Adrenal gland (tissue), 12 donors: ENCODE data around the gene TSPAN13. TPM values are rescaled to one million over a fixed set of nuclear protein-coding genes. Genes with fewer than 3 reads are reported as not detected.
A peak's percentile ranks its signal among the peaks of the same experiment; 100 is the strongest.
"Not testable (repeated sequence)": the region's sequence is repeated elsewhere in the genome, so short reads cannot be mapped to it uniquely, and the experiment has no call there.

Experiments used
- DNase-seq, 7 donors: peaks; one replicate each; pipeline ENCODE4 v3.0.0-alpha.2; 2019 to 2020
- H3K27ac ChIP-seq, 5 donors: fragments of 200-600 bp; sonication (generic) in 4 of 5; 1 replicate in 3 of 5; 2 replicates in 2 of 5; pipeline versions ENCODE4 v1.5.1 to v1.8.0; 2016 to 2020; ENCODE audit warnings: mild to moderate bottlenecking in 1 of 5
- H3K27me3 ChIP-seq: fragments of 200-600 bp; 2 replicates; pipeline ENCODE4 v1.8.0; 2021
- H3K36me3 ChIP-seq, 2 donors: fragments of 200-600 bp; replicated peaks in 1 of 2; 1 replicate in 1 of 2; 2 replicates in 1 of 2; pipeline versions ENCODE4 v1.5.1 to v1.8.0; 2018 to 2022
- H3K4me1 ChIP-seq, 2 donors: fragments of 200-600 bp; replicated peaks in 1 of 2; 1 replicate in 1 of 2; 2 replicates in 1 of 2; pipeline versions ENCODE4 v1.5.1 to v1.8.0; 2018 to 2021
- H3K4me3 ChIP-seq, 4 donors: fragments of 200-600 bp; sonication (generic) in 3 of 4; one replicate each; pipeline ENCODE4 v1.5.1; 2016 to 2018
- H3K9me3 ChIP-seq, 3 donors: fragments of 200-600 bp; sonication (generic) in 1 of 3; replicated peaks in 1 of 3; 1 replicate in 2 of 3; 2 replicates in 1 of 3; pipeline versions ENCODE4 v1.5.1 to v1.8.0; 2016 to 2021
- POLR2A ChIP-seq, 2 donors: fragments of 450-650 bp; IDR thresholded peaks; one replicate each; pipeline ENCODE4 v1.6.1; 2017; ENCODE audit warnings: antibody characterized with exemption in 2 of 2, mild to moderate bottlenecking in 2 of 2, moderate library complexity in 1 of 2
- WGBS, 4 donors: extraction: QIAGEN DNeasy Blood & Tissue Kit in 2 of 4; methylation state at CpG; one replicate each; pipeline versions ENCODE4 v1.1.5 to v1.1.7; 2013 to 2017; 5-methylcytosine and 5-hydroxymethylcytosine counted together
- intact Hi-C, 2 donors: fragments of 100-400 bp; cut with DNase I; formaldehyde crosslinking; loops; one replicate each; pipeline versions ENCODE4 v1.14.1 to v1.15.0; 2022 to 2023
- polyA plus RNA-seq, 3 donors: library from polyadenylated mRNA; stranded (reverse); fragments of 200-250 nt in 2 of 3; fragments of 350-450 nt in 1 of 3; fragmentation: Illumina TruSeq in 1 of 3; extraction: RNeasy Lipid Tissue Mini Kit (QIAGEN cat#74804) in 1 of 3; gene quantifications; one replicate each; pipeline ENCODE4 v1.2.3, GENCODE V29; 2013 to 2014
- total RNA-seq, 9 donors: library from RNA; depleted of rRNA in 4 of 9; stranded (reverse); fragments of >200 nt in 4 of 9; fragments of 120-200 nt in 1 of 9; fragmentation: NEBNext Ultra II Directional in 1 of 9; extraction: Animal tissue kit (Norgen Biotek cat#: 25700) in 1 of 9; gene quantifications; one replicate each; pipeline versions ENCODE4 v1.1.0 to v1.2.4, GENCODE V29; 2013 to 2023
- TF ChIP-seq, protein P1 (sequence below), 6 experiments: fragments of 450-650 bp in 4 of 6; fragments of 200-600 bp in 2 of 6; sonication (generic) in 1 of 6; IDR thresholded peaks; 1 replicate in 5 of 6; 2 replicates in 1 of 6; pipeline versions ENCODE4 v1.5.1 to v1.8.0; 2016 to 2021; ENCODE audit warnings: antibody characterized with exemption in 6 of 6, mild to moderate bottlenecking in 2 of 6, moderate library complexity in 1 of 6
- donor health status: healthy with polysubstance abuse.
- donor health status: Bipolar disorder and iron deficiency.
- donor health status: DM: yes; HTN: yes; CAD: no.
- donor health status: DM: no; HTN: no; CAD: no.
- donor health status: DM: no; HTN: no; CAD: no.
- donor health status: DM: yes; HTN: yes; CAD: no.

Gene TSPAN13
- total and polyA plus RNA-seq, 12 donors = 19.3 to 119 (median 57.0) TPM

DNA sequence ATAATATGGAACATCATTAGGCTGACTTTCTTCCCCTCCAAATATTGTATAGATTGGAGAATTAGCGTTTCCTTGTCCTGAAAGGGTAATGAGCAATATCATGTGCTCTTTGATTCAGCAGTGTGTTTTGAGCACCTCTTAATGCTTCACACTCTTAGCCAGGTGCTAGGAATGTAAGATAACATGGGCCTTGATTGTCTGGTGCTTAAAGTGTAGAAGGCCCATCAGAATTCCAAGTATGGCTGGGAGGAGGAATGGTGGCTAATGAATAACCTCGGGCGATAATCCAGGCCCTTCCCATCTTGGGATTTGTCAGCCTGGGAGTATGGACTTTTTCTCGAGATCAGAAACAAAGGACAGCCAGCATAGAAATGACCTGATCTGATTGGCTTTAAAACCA lies 8.6 kb downstream of the TSPAN13 start:
- H3K4me3 ChIP-seq = no peak overlapping the region
- no peaks in the 10 kb centered on the region for H3K9me3 ChIP-seq
- WGBS, 4 donors = 92 to 94% (median 93%) methylated on average over 4 of the region's 4 CpGs

DNA sequence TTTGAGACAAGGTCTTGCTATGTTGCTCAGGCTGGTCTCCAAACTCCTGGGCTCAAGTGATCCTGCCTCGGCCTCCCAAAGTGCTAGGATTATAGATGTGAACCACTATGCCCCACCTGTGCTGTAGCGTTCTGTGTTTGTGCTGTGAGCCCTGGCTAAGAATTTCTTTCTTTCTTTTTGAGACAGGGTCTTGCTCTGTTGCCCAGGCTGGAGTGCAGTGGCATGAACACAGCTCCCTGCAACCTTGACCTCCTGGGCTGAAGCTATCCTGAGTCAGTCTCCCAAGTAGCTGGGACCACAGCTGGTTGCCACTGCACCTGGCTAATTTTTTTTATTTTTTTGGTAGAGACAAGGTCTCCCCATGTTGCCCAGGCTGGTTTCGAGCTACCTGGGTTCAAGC lies 11.4 kb downstream of the TSPAN13 start:
- 92 to 96% (median 93%) methylated on average over 3 of the region's 3 CpGs for WGBS, 4 donors
- Histone ChIP-seq H3K36me3 (no peaks in the 10 kb centered on the region), H3K4me3 (no peak overlapping the region), H3K9me3 (no peaks in the 10 kb centered on the region), H3K27ac (no peak overlapping the region), H3K27me3 (no peaks in the 10 kb centered on the region), H3K4me1 (peaks cover 0 to 6% of the 10 kb centered on the region in 2 donors)
- DNase-seq = no peak
- TF ChIP-seq, protein P1, sequence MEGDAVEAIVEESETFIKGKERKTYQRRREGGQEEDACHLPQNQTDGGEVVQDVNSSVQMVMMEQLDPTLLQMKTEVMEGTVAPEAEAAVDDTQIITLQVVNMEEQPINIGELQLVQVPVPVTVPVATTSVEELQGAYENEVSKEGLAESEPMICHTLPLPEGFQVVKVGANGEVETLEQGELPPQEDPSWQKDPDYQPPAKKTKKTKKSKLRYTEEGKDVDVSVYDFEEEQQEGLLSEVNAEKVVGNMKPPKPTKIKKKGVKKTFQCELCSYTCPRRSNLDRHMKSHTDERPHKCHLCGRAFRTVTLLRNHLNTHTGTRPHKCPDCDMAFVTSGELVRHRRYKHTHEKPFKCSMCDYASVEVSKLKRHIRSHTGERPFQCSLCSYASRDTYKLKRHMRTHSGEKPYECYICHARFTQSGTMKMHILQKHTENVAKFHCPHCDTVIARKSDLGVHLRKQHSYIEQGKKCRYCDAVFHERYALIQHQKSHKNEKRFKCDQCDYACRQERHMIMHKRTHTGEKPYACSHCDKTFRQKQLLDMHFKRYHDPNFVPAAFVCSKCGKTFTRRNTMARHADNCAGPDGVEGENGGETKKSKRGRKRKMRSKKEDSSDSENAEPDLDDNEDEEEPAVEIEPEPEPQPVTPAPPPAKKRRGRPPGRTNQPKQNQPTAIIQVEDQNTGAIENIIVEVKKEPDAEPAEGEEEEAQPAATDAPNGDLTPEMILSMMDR (IDR thresholded peaks at IDR 0.05) = no peak
- no peak for TF ChIP-seq POLR2A (IDR thresholded peaks at IDR 0.05)
- intact Hi-C loops = no loop called here

More for the DNA sequence above, 8.6 kb downstream of the TSPAN13 start:
- H3K27me3 ChIP-seq = no peaks in the 10 kb centered on the region
- intact Hi-C loops = no loop called here
- H3K4me1 ChIP-seq = peaks cover 0 to 6% of the 10 kb centered on the region in 2 donors
- no peak overlapping the region for H3K27ac ChIP-seq
- TF ChIP-seq POLR2A (IDR thresholded peaks at IDR 0.05) = no peak
- TF ChIP-seq, protein P1 (IDR thresholded peaks at IDR 0.05) = no peak
- H3K36me3 ChIP-seq = no peaks in the 10 kb centered on the region
- no peak for DNase-seq

DNA sequence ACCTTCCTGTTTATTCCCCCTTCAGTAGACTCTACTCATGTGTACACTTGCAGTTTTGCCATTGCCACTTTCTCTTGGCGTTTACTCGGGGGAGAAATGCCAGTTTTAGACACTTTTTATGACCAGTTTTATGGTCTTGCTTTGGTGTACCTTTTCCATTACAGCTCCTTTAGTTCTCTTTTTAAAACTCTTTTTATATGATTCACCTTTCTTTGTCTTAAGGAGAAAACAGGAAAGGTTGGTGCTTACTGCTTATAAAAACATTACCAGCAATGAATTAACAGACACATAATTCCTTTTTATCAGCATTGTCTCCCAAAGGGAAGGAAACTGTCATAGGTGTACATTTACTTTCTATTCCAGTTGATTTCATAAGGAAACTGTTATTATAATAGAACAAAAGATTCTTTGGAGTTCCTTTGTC lies 11.9 kb downstream of the TSPAN13 start:
- intact Hi-C loops = no loop called here
- H3K4me3 ChIP-seq = no peak overlapping the region
- 61 to 82% (median 73%) methylated on average over 2 of the region's 2 CpGs for WGBS, 4 donors
- TF ChIP-seq, protein P1 (IDR thresholded peaks at IDR 0.05) = no peak
- H3K27ac ChIP-seq = peak overlapping the region in 1 of 5 donors; percentile 17
- no peaks in the 10 kb centered on the region for H3K27me3 ChIP-seq
- H3K4me1 ChIP-seq = peaks cover 0 to 6% of the 10 kb centered on the region in 2 donors
- H3K36me3 ChIP-seq = no peaks in the 10 kb centered on the region
- no peak for DNase-seq
- no peaks in the 10 kb centered on the region for H3K9me3 ChIP-seq

DNA sequence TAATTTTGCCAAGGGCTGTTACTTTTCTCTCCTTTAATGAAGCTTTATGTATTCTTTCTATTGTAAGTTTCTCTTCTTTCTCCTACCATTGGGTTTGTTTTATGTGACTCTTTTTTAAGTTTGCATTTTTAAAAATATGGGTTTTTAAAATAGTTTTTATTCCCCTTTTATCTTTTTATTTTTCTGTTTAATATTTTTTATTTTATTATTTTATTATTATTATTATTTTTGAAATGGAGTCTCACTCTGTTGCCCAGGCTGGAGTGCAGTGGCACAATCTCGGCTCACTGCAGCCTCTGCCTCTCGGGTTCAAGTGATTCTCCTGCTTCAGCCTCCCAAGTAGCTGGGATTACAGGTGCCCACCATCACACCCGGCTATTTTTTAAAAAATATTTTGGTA lies 16.4 kb downstream of the TSPAN13 start:
- WGBS, 4 donors = 98 to 100% (median 99%) methylated on average over 3 of the region's 3 CpGs
- H3K27me3 ChIP-seq, intact Hi-C loops, DNase-seq, H3K36me3 ChIP-seq, H3K4me3 ChIP-seq, H3K27ac ChIP-seq, H3K9me3 ChIP-seq, H3K4me1 ChIP-seq: not testable (repeated sequence)

DNA sequence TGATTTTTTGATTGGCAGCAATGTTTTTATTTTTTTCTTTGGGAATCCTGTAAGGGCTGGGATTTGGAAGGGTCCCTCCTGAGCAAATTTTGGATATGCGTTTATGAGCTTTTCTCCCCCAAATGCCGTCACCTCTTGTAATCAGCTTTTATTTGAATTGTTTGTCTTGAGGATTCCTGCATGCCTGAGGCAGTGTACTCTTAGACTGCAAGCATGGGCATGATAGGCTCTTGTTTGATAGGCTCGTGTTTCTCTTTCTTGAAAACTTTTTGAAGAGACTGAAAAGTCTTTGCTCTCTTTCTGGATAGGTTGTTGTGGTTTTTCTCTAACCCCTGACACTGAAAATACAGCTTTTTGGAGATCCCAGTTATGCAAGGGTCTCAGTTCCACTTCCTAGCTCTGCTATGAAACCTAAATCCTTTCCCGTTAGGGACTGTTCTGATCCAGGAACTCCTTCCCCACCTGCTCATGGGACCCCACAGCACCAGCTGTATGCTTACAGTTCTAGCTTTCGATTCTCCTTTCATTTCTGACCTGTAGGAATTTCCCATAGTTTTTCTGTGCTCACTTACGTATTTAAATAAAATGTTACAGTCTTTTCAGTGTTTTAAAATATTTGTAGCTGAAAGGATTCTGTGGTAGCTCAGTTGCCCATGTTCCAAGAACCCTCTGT lies 17.2 kb downstream of the TSPAN13 start:
- no peaks in the 10 kb centered on the region for H3K4me1 ChIP-seq
- no peaks in the 10 kb centered on the region for H3K36me3 ChIP-seq
- no peaks in the 10 kb centered on the region for H3K9me3 ChIP-seq
- TF ChIP-seq POLR2A (IDR thresholded peaks at IDR 0.05) = no peak
- TF ChIP-seq, protein P1 (IDR thresholded peaks at IDR 0.05) = no peak
- H3K27ac ChIP-seq = no peak overlapping the region
- no peak for DNase-seq
- no peak overlapping the region for H3K4me3 ChIP-seq
- intact Hi-C loops = no loop called here
- 82 to 85% (median 82%) methylated on average over 6 of the region's 6 CpGs for WGBS, 4 donors
- H3K27me3 ChIP-seq = no peaks in the 10 kb centered on the region
